ENCODE results near the gene FAAP20. TPM values are rescaled to one million over a fixed set of nuclear protein-coding genes. Genes with fewer than 3 reads are reported as not detected.
A peak's percentile ranks its signal among the peaks of the same experiment; 100 is the strongest.

The FAAP20 gene
- polyA plus RNA-seq, 2 of the 4 experiments (the other 2 are of a cell fraction), result 5.1 to 26.0 TPM

- H3K4me2 ChIP-seq, result peak overlapping the region; percentile 63
- ATAC-seq (peak in 1 of 2 experiments; percentile 19; a peak in 3 of 6 replicates), DNase-seq (ENCODE audit: low read depth in 1 of 2, low spot score in 1 of 2) (no peak), FAIRE-seq (no peak)
- H3K27ac ChIP-seq, result peak overlapping the region; percentile 32 to 80; a peak in 3 of 6 replicates
- CTCF ChIA-PET, result interaction anchor here (0.6 to 10.4 kb wide), 6 partner anchors 9 to 271 kb away, joined by 3 to 267 read pairs (median 4); partner anchors contain the start of genes FAAP20, MORN1 and RER1
- peak overlapping the region; percentile 14; the same call in 1 of the 3 replicates for H3K4me3 ChIP-seq
- 41% methylated on average over 16 of the region's 60 CpGs for WGBS (ENCODE audit: missing lambda C conversion rate)
- H3K4me1 ChIP-seq, result peaks cover 44% of the 10 kb centered on the region
- TF ChIP-seq RFX5 (IDR thresholded peaks at IDR 0.05) (no peak), ESRRA (IDR thresholded peaks at IDR 0.05; ENCODE audit: borderline replicate concordance, low read length) (no peak), EHF (CRISPR knock-in tag; IDR thresholded peaks at IDR 0.05) (no peak), HES2 (IDR thresholded peaks at IDR 0.05) (no peak), ZSCAN20 (CRISPR knock-in tag; IDR thresholded peaks at IDR 0.05) (no peak), FOXS1 (CRISPR knock-in tag; IDR thresholded peaks at IDR 0.05) (no peak), KDM5A (IDR thresholded peaks at IDR 0.05) (no peak), E2F6 (IDR thresholded peaks at IDR 0.05; ENCODE audit: borderline replicate concordance, low read depth) (no peak), NPAS2 (CRISPR knock-in tag; IDR thresholded peaks at IDR 0.05; ENCODE audit: borderline replicate concordance) (no peak), NR3C1 (IDR thresholded peaks at IDR 0.05) (no peak), GATA3 (IDR thresholded peaks at IDR 0.05; ENCODE audit: borderline replicate concordance) (no peak), FOSB (CRISPR knock-in tag; IDR thresholded peaks at IDR 0.05) (no peak), MAX (IDR thresholded peaks at IDR 0.05) (no peak)
- TF ChIP-seq, protein P1, sequence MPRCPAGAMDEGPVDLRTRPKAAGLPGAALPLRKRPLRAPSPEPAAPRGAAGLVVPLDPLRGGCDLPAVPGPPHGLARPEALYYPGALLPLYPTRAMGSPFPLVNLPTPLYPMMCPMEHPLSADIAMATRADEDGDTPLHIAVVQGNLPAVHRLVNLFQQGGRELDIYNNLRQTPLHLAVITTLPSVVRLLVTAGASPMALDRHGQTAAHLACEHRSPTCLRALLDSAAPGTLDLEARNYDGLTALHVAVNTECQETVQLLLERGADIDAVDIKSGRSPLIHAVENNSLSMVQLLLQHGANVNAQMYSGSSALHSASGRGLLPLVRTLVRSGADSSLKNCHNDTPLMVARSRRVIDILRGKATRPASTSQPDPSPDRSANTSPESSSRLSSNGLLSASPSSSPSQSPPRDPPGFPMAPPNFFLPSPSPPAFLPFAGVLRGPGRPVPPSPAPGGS (IDR thresholded peaks at IDR 0.05), result no peak
- TF ChIP-seq, protein P2, sequence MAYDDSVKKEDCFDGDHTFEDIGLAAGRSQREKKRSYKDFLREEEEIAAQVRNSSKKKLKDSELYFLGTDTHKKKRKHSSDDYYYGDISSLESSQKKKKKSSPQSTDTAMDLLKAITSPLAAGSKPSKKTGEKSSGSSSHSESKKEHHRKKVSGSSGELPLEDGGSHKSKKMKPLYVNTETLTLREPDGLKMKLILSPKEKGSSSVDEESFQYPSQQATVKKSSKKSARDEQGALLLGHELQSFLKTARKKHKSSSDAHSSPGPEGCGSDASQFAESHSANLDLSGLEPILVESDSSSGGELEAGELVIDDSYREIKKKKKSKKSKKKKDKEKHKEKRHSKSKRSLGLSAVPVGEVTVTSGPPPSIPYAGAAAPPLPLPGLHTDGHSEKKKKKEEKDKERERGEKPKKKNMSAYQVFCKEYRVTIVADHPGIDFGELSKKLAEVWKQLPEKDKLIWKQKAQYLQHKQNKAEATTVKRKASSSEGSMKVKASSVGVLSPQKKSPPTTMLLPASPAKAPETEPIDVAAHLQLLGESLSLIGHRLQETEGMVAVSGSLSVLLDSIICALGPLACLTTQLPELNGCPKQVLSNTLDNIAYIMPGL (CRISPR knock-in tag; IDR thresholded peaks at IDR 0.05; ENCODE audit: borderline replicate concordance), result no peak
- TF ChIP-seq, protein P3, sequence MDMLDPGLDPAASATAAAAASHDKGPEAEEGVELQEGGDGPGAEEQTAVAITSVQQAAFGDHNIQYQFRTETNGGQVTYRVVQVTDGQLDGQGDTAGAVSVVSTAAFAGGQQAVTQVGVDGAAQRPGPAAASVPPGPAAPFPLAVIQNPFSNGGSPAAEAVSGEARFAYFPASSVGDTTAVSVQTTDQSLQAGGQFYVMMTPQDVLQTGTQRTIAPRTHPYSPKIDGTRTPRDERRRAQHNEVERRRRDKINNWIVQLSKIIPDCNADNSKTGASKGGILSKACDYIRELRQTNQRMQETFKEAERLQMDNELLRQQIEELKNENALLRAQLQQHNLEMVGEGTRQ (IDR thresholded peaks at IDR 0.05), result no peak
- POLR2A ChIA-PET, result interaction anchor here (0.6 kb wide), 1 partner anchor 23 kb away, joined by 3 read pairs; no protein-coding TSS in a partner anchor
- no peaks in the 10 kb centered on the region for H3K9me3 ChIP-seq
Observed at GRCh38 chr1:2204415-2205190, 10.0 kb upstream of the FAAP20 start.

DNA sequence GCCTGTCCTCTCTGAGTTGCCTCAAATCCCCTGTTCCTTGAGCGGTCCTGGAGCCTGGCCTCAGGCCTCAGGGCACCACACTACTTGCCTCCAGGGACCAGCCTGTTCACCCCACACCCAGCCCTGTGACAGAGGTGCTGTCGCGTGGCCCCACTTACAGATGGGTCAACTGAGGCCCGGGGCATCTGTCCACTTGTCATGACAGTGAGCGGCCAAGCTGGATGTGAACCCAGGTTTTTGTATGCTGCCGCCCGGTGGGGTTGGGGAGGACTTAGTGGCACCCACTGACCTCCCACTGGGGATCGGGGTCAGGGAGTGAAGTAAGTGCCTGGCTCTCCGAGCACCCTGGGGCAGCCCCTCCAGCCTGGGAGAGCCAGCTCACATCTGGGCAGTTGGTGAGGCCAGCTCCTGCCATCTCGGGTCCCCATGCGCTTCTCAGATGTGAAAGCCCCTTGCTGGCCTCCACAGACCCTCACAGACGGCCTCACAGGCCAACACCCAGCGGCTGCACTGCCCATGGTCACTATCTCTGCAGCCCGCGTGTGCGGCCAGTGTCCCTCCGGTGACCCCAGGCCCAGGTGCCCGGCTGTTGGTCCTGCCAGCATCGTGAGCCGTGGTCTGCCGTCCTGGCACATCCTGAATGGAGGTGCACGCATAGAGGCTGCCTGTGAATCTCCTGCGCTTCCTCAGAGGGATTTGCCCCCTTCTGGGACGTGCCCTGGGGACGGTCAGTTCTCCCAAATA, 9.3 kb upstream of the FAAP20 start:
- Histone ChIP-seq H3K4me3 (no peak overlapping the region; the same call in 2 of the 3 replicates), H3K4me1 (peaks cover 40% of the 10 kb centered on the region), H3K27ac (peak overlapping the region in 1 of 2 experiments; percentile 80; a peak in 3 of 6 replicates), H3K9me3 (no peaks in the 10 kb centered on the region), H3K4me2 (peak overlapping the region; percentile 63; the same call in 2 of the 3 replicates)
- DNase-seq (ENCODE audit: low read depth in 1 of 2, low spot score in 1 of 2) (no peak), ATAC-seq (no peak), FAIRE-seq (no peak)
- POLR2A ChIA-PET, result interaction anchor here (0.6 to 1.2 kb wide), 2 partner anchors 9 to 23 kb away, joined by 3 to 6 read pairs; partner anchors contain the start of gene FAAP20
- CTCF ChIA-PET, result interaction anchor here (0.6 to 10.4 kb wide), 7 partner anchors 8 to 271 kb away, joined by 3 to 267 read pairs (median 4); partner anchors contain the start of genes FAAP20, MORN1 and RER1
- 76% methylated on average over 3 of the region's 25 CpGs for WGBS (ENCODE audit: missing lambda C conversion rate)
- TF ChIP-seq POLR2AphosphoS2 (conservative IDR thresholded peaks at IDR 0.05; ENCODE audit: low read length) (no peak), JUN (IDR thresholded peaks at IDR 0.05) (no peak), KDM1A (IDR thresholded peaks at IDR 0.05; ENCODE audit: low read depth) (no peak), CEBPB (IDR thresholded peaks at IDR 0.05) (no peak), ZC3H11A (IDR thresholded peaks at IDR 0.05) (no peak), RNF2 (IDR thresholded peaks at IDR 0.05; ENCODE audit: borderline replicate concordance, low read depth) (no peak), SMC3 (IDR thresholded peaks at IDR 0.05) (no peak), HOXA7 (CRISPR knock-in tag; IDR thresholded peaks at IDR 0.05) (no peak), GATA3 (IDR thresholded peaks at IDR 0.05; ENCODE audit: borderline replicate concordance) (no peak), CHD4 (IDR thresholded peaks at IDR 0.05; ENCODE audit: borderline replicate concordance) (no peak), RFX5 (IDR thresholded peaks at IDR 0.05) (no peak), POLR2A (IDR thresholded peaks at IDR 0.05; ENCODE audit: low read length) (no peak), ZSCAN20 (CRISPR knock-in tag; IDR thresholded peaks at IDR 0.05) (no peak), NR3C1 (IDR thresholded peaks at IDR 0.05) (no peak)
- TF ChIP-seq, protein P3 (IDR thresholded peaks at IDR 0.05), result no peak
- TF ChIP-seq, protein P4, sequence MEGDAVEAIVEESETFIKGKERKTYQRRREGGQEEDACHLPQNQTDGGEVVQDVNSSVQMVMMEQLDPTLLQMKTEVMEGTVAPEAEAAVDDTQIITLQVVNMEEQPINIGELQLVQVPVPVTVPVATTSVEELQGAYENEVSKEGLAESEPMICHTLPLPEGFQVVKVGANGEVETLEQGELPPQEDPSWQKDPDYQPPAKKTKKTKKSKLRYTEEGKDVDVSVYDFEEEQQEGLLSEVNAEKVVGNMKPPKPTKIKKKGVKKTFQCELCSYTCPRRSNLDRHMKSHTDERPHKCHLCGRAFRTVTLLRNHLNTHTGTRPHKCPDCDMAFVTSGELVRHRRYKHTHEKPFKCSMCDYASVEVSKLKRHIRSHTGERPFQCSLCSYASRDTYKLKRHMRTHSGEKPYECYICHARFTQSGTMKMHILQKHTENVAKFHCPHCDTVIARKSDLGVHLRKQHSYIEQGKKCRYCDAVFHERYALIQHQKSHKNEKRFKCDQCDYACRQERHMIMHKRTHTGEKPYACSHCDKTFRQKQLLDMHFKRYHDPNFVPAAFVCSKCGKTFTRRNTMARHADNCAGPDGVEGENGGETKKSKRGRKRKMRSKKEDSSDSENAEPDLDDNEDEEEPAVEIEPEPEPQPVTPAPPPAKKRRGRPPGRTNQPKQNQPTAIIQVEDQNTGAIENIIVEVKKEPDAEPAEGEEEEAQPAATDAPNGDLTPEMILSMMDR (IDR thresholded peaks at IDR 0.05), result no peak
